Astrocyte (in vitro differentiated cells and primary cell): ENCODE results near the gene CDK15.

Source experiments
- EZH2 ChIP-seq: IDR thresholded peaks from 2 replicates; pipeline ENCODE4 v1.6.1; 2012; ENCODE audit warnings: mild to moderate bottlenecking, low read length, inconsistent platforms; ENCODE audit not compliant: insufficient read depth
- TF ChIP-seq, protein P1 (sequence below): IDR thresholded peaks from 2 replicates; pipeline ENCODE4 v1.5.1; 2011; ENCODE audit warnings: low read depth, mild to moderate bottlenecking, inconsistent platforms, low read length, moderate library complexity; ENCODE audit not compliant: insufficient read depth

DNA sequence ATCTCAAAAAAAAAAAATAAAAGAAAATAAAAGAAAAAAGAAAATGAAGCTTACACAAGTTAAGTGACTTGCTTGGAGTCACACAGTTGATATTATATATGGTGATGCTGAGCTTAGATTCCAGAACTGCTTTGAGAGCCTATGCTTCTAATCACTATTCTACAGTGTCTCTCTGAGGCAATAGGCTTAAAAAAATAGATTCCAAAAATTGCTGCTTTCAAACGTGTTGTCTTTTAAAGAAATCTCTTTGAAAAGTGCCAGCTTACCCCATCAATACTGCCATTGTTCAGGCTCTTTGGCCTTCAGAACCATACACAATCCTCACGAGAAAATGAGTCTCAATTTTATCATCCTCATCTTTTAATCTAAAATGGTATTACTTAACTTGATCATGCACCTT is 102.6 kb downstream of the CDK15 start:
- TF ChIP-seq, protein P1, sequence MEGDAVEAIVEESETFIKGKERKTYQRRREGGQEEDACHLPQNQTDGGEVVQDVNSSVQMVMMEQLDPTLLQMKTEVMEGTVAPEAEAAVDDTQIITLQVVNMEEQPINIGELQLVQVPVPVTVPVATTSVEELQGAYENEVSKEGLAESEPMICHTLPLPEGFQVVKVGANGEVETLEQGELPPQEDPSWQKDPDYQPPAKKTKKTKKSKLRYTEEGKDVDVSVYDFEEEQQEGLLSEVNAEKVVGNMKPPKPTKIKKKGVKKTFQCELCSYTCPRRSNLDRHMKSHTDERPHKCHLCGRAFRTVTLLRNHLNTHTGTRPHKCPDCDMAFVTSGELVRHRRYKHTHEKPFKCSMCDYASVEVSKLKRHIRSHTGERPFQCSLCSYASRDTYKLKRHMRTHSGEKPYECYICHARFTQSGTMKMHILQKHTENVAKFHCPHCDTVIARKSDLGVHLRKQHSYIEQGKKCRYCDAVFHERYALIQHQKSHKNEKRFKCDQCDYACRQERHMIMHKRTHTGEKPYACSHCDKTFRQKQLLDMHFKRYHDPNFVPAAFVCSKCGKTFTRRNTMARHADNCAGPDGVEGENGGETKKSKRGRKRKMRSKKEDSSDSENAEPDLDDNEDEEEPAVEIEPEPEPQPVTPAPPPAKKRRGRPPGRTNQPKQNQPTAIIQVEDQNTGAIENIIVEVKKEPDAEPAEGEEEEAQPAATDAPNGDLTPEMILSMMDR, result no peak
- TF ChIP-seq EZH2, result no peak
